ENCODE measurements around the gene SASH1.

SASH1 gene

DNA sequence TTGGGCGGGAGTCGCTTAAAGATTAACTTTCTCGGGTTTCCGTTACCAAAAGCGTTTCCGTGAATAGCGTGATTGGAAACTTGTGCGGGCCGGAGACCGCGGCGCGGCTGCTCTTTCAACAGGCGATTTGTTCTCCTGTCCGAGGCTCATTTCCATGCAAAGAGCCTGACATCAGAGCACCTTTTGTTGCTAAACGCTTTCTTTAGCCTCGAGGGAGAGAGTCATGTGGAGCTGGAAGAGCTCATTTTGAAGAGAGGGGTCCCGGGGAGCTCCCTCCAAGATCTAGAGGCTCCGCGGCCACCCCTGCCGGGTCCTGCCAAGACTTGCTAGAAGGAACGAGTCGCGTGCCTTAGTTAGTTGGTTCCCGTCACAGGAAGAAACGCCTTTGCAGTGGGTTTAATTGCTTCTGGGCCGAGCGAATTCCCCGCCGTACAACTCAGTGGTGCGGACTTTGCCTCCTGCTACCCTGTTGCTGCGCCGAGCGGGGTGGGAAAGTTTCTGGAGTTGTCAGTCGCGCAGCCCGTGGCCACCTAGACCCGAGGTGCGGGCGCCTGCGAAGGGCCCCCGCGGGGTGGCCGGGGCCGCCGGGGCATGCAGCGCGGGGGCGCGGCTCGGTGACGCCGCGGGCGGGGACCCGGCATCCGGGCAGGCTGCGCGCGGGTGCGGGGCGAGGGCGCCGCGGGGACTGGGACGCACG, at the start of gene SASH1:
TSS of gene SASH1 (plus strand) at position 489 of the 697 bp plus-strand sequence. CDS start 230 bp downstream, outside the sequence.
- DNase-seq (ENCODE audit: low read depth in 2 of 2): no peak

GRCh38 chr6:148293181-148293995, 49.2 kb upstream of the SASH1 start:
- DNase-seq (ENCODE audit: low read depth in 2 of 2): no peak

DNA sequence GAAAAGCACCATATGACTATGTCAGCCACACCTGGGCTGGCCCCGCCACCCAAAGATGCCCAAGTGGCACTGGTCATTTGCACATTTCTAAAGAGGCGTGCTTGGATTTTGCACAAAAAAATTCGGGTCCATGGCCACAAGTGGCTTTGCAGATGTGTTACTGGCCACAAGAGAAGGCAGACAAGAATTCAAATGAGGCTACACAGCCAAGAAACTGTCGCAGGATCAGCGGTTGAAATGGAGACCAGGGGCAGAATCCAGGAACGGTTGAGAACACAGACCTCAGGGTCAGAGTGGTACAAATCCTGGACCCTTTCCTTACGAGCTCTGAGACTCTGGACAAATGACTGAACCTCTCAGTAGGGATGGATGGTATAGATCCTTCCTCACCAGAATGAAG, 48.6 kb upstream of the SASH1 start:
- DNase-seq (ENCODE audit: low read depth in 2 of 2): no peak

GRCh38 chr6:148295261-148295887, 47.3 kb upstream of the SASH1 start:
- no peak for DNase-seq (ENCODE audit: low read depth in 2 of 2)

DNA sequence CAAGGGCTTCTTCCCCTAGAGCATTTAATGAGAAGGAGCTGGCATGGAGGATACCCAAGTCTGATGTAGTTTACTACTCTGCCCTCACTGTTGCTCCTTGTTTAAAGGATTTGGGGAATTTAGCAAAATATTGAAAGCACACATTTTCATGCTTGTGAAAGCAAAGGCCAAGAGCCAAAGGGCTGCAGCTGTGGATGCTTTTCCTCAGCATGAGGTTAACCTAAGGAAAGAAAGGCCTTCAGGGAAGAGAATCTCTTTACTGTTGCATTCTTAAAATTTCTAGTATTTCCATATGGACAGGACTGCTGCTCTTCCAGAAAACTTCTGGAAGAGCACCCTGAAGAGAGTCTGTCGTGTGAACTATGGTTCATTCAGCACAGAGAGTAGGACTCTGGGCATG, 45.9 kb upstream of the SASH1 start:
- DNase-seq (ENCODE audit: low read depth in 2 of 2): no peak

GRCh38 chr6:148298683-148299082, 44.0 kb upstream of the SASH1 start:
- no peak for DNase-seq (ENCODE audit: low read depth in 2 of 2)

DNA sequence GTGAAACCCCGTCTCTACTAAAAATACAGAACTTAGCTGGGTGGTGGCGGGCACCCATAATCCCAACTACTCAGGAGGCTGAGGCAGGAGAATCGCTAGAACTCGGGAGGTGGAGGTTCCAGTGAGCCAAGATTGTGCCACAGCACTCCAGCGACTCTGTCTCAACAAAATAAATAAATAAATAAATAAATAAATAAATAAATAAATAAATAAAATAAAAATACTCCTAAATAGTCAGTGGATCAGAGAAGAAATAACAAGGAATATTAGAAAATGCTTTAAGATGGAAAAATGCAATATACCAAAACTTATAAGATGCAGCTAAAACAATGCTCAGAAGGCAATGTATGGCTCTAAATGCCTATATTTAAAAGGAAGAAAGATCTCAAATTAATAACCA, 39.0 kb upstream of the SASH1 start:
- DNase-seq (ENCODE audit: low read depth in 2 of 2): no peak

GRCh38 chr6:148304976-148305375, 37.7 kb upstream of the SASH1 start:
- no peak for DNase-seq (ENCODE audit: low read depth in 2 of 2)

DNA sequence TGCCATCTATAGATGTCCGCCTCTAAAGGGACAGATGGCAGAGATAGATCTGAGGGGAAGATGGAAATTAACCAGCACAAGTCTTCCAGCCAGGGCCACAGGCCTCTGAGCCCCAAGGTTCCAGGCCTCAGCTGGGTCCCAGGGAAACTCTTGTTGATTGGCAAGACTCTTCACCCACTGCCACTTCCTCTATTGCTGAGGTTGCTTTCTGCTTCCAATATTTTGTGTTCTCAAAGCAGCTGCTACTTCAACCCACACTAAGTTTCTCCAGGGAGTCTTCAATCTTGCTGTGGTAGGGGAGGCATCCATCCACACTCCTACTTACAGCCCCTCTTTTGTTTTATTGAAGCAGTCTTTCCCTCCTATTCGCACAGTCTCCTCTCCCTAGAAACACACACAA, 36.4 kb upstream of the SASH1 start:
- no peak for DNase-seq (ENCODE audit: low read depth in 2 of 2)

DNA sequence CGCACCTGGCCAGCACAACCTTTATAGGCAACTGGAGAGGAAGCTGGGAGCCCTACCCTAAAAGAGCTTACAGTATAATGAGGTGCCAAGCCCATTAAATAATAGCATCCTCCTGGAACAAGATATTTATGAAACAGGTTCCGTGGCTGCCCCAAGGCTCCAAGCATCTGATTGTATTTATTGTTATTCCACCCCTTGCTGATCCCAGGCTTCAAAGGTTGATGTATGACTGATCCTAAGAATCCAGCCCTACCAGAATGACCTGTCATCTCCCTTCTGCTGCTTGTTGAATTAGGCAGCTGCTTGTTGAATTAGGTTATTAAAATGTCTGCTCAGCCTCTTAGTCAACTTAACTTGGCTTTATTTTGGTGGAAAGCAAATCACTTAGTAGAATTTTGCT, 35.2 kb upstream of the SASH1 start:
- DNase-seq (ENCODE audit: low read depth in 2 of 2): no peak

GRCh38 chr6:148309301-148309700, 33.3 kb upstream of the SASH1 start:
- no peak for DNase-seq (ENCODE audit: low read depth in 2 of 2)

DNA sequence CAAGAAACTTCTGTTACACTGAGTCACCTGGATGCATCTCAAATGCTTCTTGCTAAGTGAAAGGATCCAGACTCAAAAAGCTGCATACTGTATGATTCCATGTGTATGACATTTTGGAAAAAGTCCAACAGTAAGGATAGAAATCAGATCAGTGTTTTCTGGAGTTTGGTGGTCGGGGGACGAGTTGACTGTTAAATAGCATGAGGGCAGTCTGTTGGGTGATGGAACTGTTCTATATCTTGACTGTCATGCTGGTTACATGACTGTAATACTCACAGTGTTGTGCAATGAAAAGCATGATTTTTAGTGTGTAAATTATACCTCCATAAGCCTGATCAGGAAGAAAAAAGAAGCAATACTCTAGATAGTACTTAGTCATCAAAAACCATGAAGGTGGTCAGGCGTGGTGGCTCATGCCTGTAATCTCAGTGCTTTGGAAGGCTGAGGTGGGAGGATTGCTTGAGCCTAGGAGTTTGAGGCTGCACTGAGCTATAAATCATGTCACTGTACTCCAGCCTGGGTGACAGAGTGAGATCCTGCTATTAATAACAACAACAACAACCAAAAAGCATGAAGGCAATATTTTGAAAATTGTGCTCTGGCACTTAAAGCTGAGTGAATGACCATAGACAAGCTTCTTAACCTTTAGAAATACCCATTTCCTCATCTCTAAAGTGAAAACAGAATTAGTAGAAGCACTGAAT, 30.5 kb upstream of the SASH1 start:
- DNase-seq (ENCODE audit: low read depth in 2 of 2): no peak

DNA sequence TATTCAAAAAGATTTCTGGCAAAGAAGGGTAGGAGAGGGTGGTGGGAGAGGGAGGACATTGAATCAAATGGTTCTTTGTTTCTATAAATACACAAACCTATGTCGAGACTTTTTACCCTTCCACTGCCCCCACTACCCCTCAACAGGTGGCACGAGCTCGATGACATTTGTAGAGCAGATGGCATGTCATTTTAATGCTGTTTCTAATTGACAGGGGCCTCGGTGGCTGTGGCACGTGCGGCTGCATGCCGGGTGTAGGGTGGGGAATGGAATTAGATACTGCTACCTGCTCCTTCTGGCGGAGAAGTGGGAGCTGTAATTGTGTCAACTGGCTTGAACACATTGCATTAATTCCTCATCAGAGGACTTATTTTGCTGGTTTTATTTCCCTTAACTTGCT, 29.1 kb upstream of the SASH1 start:
- DNase-seq (ENCODE audit: low read depth in 2 of 2): no peak

DNA sequence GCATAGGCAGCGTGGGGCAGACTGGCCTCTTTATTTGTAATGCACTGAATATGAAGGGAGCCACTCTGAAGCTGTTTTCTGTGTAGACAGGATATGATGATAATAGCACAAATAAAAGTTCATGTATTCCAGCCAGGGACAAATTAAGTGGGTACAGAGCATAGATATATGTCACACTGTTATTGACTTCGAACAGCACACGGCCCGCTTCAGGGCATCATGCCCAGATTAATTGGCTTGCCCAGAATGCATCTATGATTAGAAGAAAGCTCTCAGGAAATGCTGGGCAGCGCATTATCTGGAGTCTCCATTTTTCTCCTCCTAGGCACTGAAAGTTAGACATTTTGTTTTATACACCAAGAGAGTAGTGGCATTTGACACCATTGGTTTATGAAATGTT, 26.3 kb upstream of the SASH1 start:
- DNase-seq (ENCODE audit: low read depth in 2 of 2): no peak

GRCh38 chr6:148317051-148317450, 25.6 kb upstream of the SASH1 start:
- DNase-seq (ENCODE audit: low read depth in 2 of 2): no peak

DNA sequence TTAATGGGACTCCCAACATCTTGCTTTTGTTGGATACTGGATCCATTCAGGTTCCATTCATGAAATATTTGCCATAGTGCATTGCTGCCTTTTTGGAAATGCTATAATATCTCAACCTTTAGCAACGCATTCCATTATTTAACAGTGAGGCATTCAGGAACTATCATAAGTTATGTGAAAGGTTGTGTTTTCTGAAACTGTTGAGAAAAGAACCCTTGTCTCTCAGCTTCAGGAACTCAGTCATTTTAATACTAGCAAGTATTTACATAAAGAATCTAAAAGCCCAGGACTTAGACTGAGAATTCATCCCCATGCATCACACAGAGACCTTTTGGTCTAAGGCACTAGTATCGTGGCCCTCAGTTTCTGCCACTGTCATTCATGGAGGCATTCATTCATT, 24.9 kb upstream of the SASH1 start:
- no peak for DNase-seq (ENCODE audit: low read depth in 2 of 2)

DNA sequence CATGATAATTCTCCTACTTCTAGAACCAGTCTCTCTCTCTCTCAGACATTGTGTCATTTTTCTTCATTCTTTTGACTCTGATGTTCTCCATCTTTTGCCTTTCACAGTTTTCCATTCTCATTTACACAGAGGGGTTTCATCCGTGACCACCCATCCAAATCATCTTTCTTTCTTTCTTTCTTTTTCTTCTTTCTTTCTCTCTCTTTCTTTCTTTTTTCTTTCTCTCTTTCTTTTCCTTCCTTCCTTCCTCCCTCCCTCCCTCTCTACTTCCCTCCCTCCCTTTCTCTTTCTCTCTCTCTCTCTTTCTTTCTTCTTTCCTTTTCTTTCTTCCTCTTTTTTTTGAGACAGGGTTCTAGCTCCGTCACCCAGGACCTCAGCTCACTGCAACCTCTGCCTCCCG, 19.9 kb upstream of the SASH1 start:
- no peak for DNase-seq (ENCODE audit: low read depth in 2 of 2)

DNA sequence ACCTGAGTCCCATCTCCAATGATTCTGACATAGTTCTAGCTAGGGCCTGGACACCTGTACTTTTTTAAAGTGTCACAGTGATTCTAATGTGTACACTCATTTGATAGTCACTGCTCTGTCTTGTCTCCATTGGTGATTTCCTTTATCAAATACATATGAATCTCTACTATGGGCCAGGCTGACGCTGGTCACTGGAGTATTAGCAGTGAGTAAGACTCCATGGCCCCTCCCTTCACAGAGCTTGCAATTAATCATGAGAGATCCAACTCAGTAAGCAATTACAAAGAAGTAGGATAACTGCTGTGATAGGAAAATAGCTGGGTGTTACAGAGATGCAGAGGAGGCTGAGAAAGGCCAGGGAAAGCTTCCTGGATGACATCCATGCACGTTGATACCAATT, 19.3 kb upstream of the SASH1 start:
- DNase-seq (ENCODE audit: low read depth in 2 of 2): no peak

DNA sequence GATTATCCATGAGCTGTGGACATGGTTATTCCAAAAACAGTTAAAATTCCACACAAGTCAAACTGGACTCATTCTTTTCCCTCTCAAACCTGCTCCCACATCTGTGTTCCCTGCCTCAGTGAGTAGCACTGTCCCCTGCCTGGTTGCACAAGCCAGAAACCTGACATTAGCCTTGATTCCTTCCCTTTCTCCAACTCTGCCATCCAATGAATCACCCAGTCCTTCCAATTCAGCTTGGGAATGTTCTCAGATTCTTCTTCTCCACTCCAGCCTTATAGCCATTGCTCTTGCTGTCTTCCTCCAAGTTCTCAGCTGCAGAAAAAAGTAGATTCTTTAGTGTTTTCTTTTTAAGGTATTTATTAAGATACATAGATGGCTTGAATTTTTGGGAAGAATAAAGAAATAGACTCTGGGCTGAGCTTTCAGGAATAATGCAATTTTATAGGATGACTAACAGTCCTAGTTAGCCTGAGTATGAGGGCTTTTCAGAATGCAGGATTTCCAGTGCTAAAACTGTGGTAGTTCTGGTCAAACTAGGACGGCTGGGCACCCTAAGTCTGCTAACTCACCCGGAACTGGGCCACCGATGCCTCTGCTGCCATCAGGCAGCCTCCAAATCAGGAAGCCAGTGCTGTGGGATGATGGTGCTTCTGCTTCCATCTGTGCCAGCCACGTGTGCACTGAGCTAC, 18.2 kb upstream of the SASH1 start:
- DNase-seq (ENCODE audit: low read depth in 2 of 2): no peak

GRCh38 chr6:148325316-148326068, 17.1 kb upstream of the SASH1 start:
- DNase-seq (ENCODE audit: low read depth in 2 of 2): no peak
